B cell (primary cell): ENCODE measurements around the gene CFAP77. TPM values are rescaled to one million over a fixed set of nuclear protein-coding genes. Genes with fewer than 3 reads are reported as not detected.

ENCODE experiments used
- ATAC-seq: fragments of 200-7000 bp; cut with Tn5 transposase; one replicate; pipeline ENCODE4 v1.10.0; 2021; ENCODE audit warnings: low read depth, mild to moderate bottlenecking, moderate number of reproducible peaks, moderate library complexity
- CTCF ChIA-PET: fragments of 350-600 bp; sonication (Branson Sonifier 250); formaldehyde crosslinking; loops from one replicate; lab custom pipeline; 2021; ENCODE audit warnings: antibody characterized with exemption, inconsistent platforms; lab: Charles Lee
- POLR2A ChIA-PET: fragments of 350-600 bp; sonication (Branson Sonifier 250); formaldehyde crosslinking; loops from one replicate; lab custom pipeline; 2021; ENCODE audit warnings: antibody characterized with exemption; lab: Charles Lee
- DNase-seq: peaks from one replicate; pipeline ENCODE4 v3.0.0; 2013
- H2AFZ ChIP-seq: 2 replicates; pipeline ENCODE4 v1.6.1; 2012; ENCODE audit warnings: mild to moderate bottlenecking, low read depth, low read length; ENCODE audit not compliant: insufficient read depth, poor library complexity, severe bottlenecking
- H3K27ac ChIP-seq, 2 donors: 1 replicate in 1 of 2; 2 replicates in 1 of 2; pipeline ENCODE4 v1.5.1; 2012 to 2013; ENCODE audit warnings: low read length in 2 of 2, mild to moderate bottlenecking in 2 of 2, moderate library complexity in 1 of 2
- H3K27me3 ChIP-seq, 4 experiments: fragments of 200-600 bp in 1 of 4; sonication (generic) in 1 of 4; replicated peaks in 1 of 4; 1 replicate in 2 of 4; 2 replicates in 2 of 4; pipeline versions ENCODE4 v1.6.1 to v1.7.0; 2013 to 2016; ENCODE audit warnings: low read length in 3 of 4, mild to moderate bottlenecking in 2 of 4, mixed read lengths in 1 of 4, moderate library complexity in 1 of 4; ENCODE audit not compliant: insufficient read depth in 4 of 4, control insufficient read depth in 3 of 4; ENCODE audit errors: control extremely low read depth in 1 of 4
- H3K36me3 ChIP-seq, 2 experiments: replicated peaks in 1 of 2; 1 replicate in 1 of 2; 2 replicates in 1 of 2; pipeline versions ENCODE4 v1.6.1 to v1.7.1; 2013; ENCODE audit warnings: low read length in 1 of 2; ENCODE audit not compliant: insufficient read depth in 2 of 2, control insufficient read depth in 1 of 2; ENCODE audit errors: control extremely low read depth in 1 of 2, extremely low read depth in 1 of 2
- H3K4me1 ChIP-seq, 2 donors: fragments of 200-600 bp in 1 of 2; sonication (generic) in 1 of 2; 1 replicate in 1 of 2; 2 replicates in 1 of 2; pipeline versions ENCODE4 v1.5.1 to v1.6.1; 2013 to 2017; ENCODE audit warnings: low read length in 2 of 2; ENCODE audit not compliant: control insufficient read depth in 2 of 2, insufficient read depth in 2 of 2
- H3K4me2 ChIP-seq: replicated peaks from 2 replicates; pipeline ENCODE3; 2012; ENCODE audit warnings: mild to moderate bottlenecking, low read depth, low read length; ENCODE audit not compliant: poor library complexity, severe bottlenecking
- H3K4me3 ChIP-seq, 5 experiments: fragments of 200-600 bp in 1 of 5; sonication (generic) in 1 of 5; 1 replicate in 3 of 5; 2 replicates in 2 of 5; pipeline versions ENCODE4 v1.5.1 to v1.7.0; 2011 to 2016; ENCODE audit warnings: low read length in 4 of 5, mild to moderate bottlenecking in 4 of 5, low read depth in 2 of 5, control low read depth in 1 of 5, moderate library complexity in 1 of 5; ENCODE audit not compliant: insufficient read depth in 1 of 5; ENCODE audit errors: control extremely low read depth in 1 of 5, extremely low read depth in 1 of 5
- H3K79me2 ChIP-seq: fragments of 200-600 bp; sonication (generic); one replicate; pipeline ENCODE4 v1.6.0; 2016; ENCODE audit warnings: low read length; ENCODE audit not compliant: control insufficient read depth, insufficient read depth
- H3K9ac ChIP-seq: fragments of 200-600 bp; sonication (generic); 2 replicates; pipeline ENCODE4 v1.6.1; 2017; ENCODE audit warnings: mild to moderate bottlenecking, low read length, moderate library complexity
- H3K9me3 ChIP-seq, 3 donors: one replicate each; pipeline versions ENCODE4 v1.6.1 to v1.7.1; 2013; ENCODE audit warnings: low read length in 2 of 3; ENCODE audit not compliant: control insufficient read depth in 2 of 3, insufficient read depth in 1 of 3; ENCODE audit errors: control extremely low read depth in 1 of 3
- H4K20me1 ChIP-seq: 2 replicates; pipeline ENCODE4 v1.6.0; 2012; ENCODE audit warnings: mild to moderate bottlenecking, low read length; ENCODE audit not compliant: insufficient read depth, control insufficient read depth, poor library complexity, severe bottlenecking
- H3K27ac Mint-ChIP-seq: one replicate; pipeline ENCODE4 v1.8.0; 2021; ENCODE audit warnings: mixed read lengths
- H3K27me3 Mint-ChIP-seq: one replicate; pipeline ENCODE4 v1.8.0; 2021; ENCODE audit warnings: mixed read lengths
- H3K4me1 Mint-ChIP-seq: one replicate; pipeline ENCODE4 v1.8.0; 2021; ENCODE audit warnings: mixed read lengths
- H3K4me3 Mint-ChIP-seq: one replicate; pipeline ENCODE4 v1.8.0; 2021; ENCODE audit warnings: mixed read lengths
- H3K9me3 Mint-ChIP-seq: one replicate; pipeline ENCODE4 v1.8.0; 2022; ENCODE audit warnings: mixed read lengths; ENCODE audit not compliant: insufficient read depth
- CTCF ChIP-seq: fragments of 200-600 bp; IDR thresholded peaks from one replicate; pipeline ENCODE4 v1.8.0; 2022; ENCODE audit warnings: antibody characterized with exemption, mild to moderate bottlenecking
- EZH2 ChIP-seq: IDR thresholded peaks from 2 replicates; pipeline ENCODE4 v1.6.1; 2012; ENCODE audit warnings: borderline replicate concordance, low read depth, mild to moderate bottlenecking, moderate library complexity, low read length; ENCODE audit not compliant: insufficient read depth, poor library complexity, severe bottlenecking
- WGBS: methylation state at CpG from one replicate; pipeline ENCODE4 v1.1.5; 2013; ENCODE audit warnings: missing lambda C conversion rate; ENCODE audit not compliant: insufficient coverage; 5-methylcytosine and 5-hydroxymethylcytosine counted together
- intact Hi-C: fragments of 100-400 bp; cut with micrococcal nuclease; formaldehyde crosslinking; loops from one replicate; pipeline ENCODE4 v1.10.0; 2022
- polyA plus RNA-seq: library from polyadenylated mRNA; depleted of rRNA; stranded (reverse); fragments of >200 nt; gene quantifications from 2 replicates; pipeline ENCODE4 v1.2.3, GENCODE V29; 2012
- total RNA-seq, 2 donors: library from RNA; stranded (reverse); fragments of 120-200 nt in 1 of 2; gene quantifications; 1 replicate in 1 of 2; 2 replicates in 1 of 2; pipeline versions ENCODE4 v1.2.3 to v1.2.4, GENCODE V29; 2013 to 2022

The CFAP77 gene
- total and polyA plus RNA-seq, 2 donors (not counting 1 experiment from before 2014, with no cell fraction given) = not detected

- H3K36me3 ChIP-seq = no peaks in the 10 kb centered on the region
- ATAC-seq = no peak
- H3K4me1 Mint-ChIP-seq = no peaks in the 10 kb centered on the region
Measured at GRCh38 chr9:132575005-132575609, 165.1 kb downstream of the CFAP77 start.

More at GRCh38 chr9:132575005-132575609, 165.1 kb downstream of the CFAP77 start:
- Mint-ChIP-seq H3K27ac (no peak overlapping the region), H3K9me3 (no peaks in the 10 kb centered on the region), H3K4me3 (no peak overlapping the region), H3K27me3 (peaks cover 68% of the 10 kb centered on the region)
- Histone ChIP-seq H4K20me1 (no peaks in the 10 kb centered on the region), H3K9ac (no peak overlapping the region), H3K4me1 (peaks cover 0 to 6% of the 10 kb centered on the region in 2 donors), H3K9me3 (peaks cover 0 to 17% (median 0%) of the 10 kb centered on the region in 3 donors), H3K4me2 (no peak overlapping the region), H2AFZ (no peak overlapping the region), H3K4me3 (no peak overlapping the region), H3K79me2 (no peaks in the 10 kb centered on the region), H3K27ac (no peak overlapping the region), H3K27me3 (peaks cover 0 to 61% (median 35%) of the 10 kb centered on the region in 4 experiments)
- CTCF ChIA-PET = no interaction called here
- TF ChIP-seq EZH2 (no peak), CTCF (no peak)
- 11% methylated on average over 13 of the region's 16 CpGs for WGBS
- DNase-seq = peak; percentile 42
- POLR2A ChIA-PET = no interaction called here
- intact Hi-C loops = loop anchor here (2.0 kb wide), 1 partner anchor 164 kb away; the partner anchor contains the start of gene CFAP77
